HCEC 1CT (cell line): ENCODE results near the gene NINL.
"Not testable (repeated sequence)": the region's sequence is repeated elsewhere in the genome, so short reads cannot be mapped to it uniquely, and the experiment has no call there.

ENCODE experiments used
- DNase-seq: peaks from one replicate; pipeline ENCODE4 v3.0.0-alpha.2; 2017

The NINL gene

GRCh38 chr20:25592135-25592852 lies 7.0 kb upstream of the NINL start:
- DNase-seq: peak; percentile 4

GRCh38 chr20:25590778-25591177 lies 5.4 kb upstream of the NINL start:
- DNase-seq: not testable (repeated sequence)

GRCh38 chr20:25588491-25588890 lies 3.2 kb upstream of the NINL start:
- no peak for DNase-seq

- DNase-seq: no peak
Observed at GRCh38 chr20:25587536-25587935, 2.2 kb upstream of the NINL start.

- peak; percentile 20 for DNase-seq
Observed at GRCh38 chr20:25586877-25587276, 1.5 kb upstream of the NINL start.

GRCh38 chr20:25583607-25584006 lies 1.7 kb downstream of the NINL start:
- DNase-seq: not testable (repeated sequence)

- peak; percentile 7 for DNase-seq
Observed at GRCh38 chr20:25580711-25581110, 4.6 kb downstream of the NINL start.

GRCh38 chr20:25579081-25579770 lies 6.1 kb downstream of the NINL start:
- DNase-seq: no peak

GRCh38 chr20:25576783-25577530 lies 8.4 kb downstream of the NINL start:
- DNase-seq: no peak

GRCh38 chr20:25574411-25574810 lies 10.9 kb downstream of the NINL start:
- peak; percentile 25 for DNase-seq

GRCh38 chr20:25573288-25574251 lies 11.8 kb downstream of the NINL start:
- peak; percentile 41 for DNase-seq

GRCh38 chr20:25571817-25572216 lies 13.5 kb downstream of the NINL start:
- no peak for DNase-seq

- no peak for DNase-seq
Observed at GRCh38 chr20:25571240-25571639, 14.1 kb downstream of the NINL start.

- DNase-seq: no peak
Observed at GRCh38 chr20:25570148-25570530, 15.2 kb downstream of the NINL start.

- no peak for DNase-seq
Observed at GRCh38 chr20:25567286-25567685, 18.0 kb downstream of the NINL start.

GRCh38 chr20:25566821-25567220 lies 18.5 kb downstream of the NINL start:
- DNase-seq: no peak

- DNase-seq: no peak
Observed at GRCh38 chr20:25565578-25566157, 19.7 kb downstream of the NINL start.

- no peak for DNase-seq
Observed at GRCh38 chr20:25563876-25564275, 21.5 kb downstream of the NINL start.

- no peak for DNase-seq
Observed at GRCh38 chr20:25563362-25563761, 22.0 kb downstream of the NINL start.

- DNase-seq: not testable (repeated sequence)
Observed at GRCh38 chr20:25561771-25562170, 23.6 kb downstream of the NINL start.

GRCh38 chr20:25553819-25554296 lies 31.5 kb downstream of the NINL start:
- peak; percentile 22 for DNase-seq

GRCh38 chr20:25552977-25553376 lies 32.4 kb downstream of the NINL start:
- no peak for DNase-seq
